ENCODE measurements around the gene CGRRF1.
A peak's percentile ranks its signal among the peaks of the same experiment; 100 is the strongest.

Gene CGRRF1

GRCh38 chr14:54489731-54490444, 19.8 kb upstream of the CGRRF1 start:
- no peak for DNase-seq (ENCODE audit: low read depth)

GRCh38 chr14:54490445-54491175, 19.1 kb upstream of the CGRRF1 start:
- DNase-seq (ENCODE audit: low read depth) = no peak

GRCh38 chr14:54493293-54493692, 16.4 kb upstream of the CGRRF1 start:
- DNase-seq (ENCODE audit: low read depth) = no peak

GRCh38 chr14:54497224-54497623, 12.5 kb upstream of the CGRRF1 start:
- DNase-seq (ENCODE audit: low read depth) = no peak

GRCh38 chr14:54498095-54498531, 11.6 kb upstream of the CGRRF1 start:
- no peak for DNase-seq (ENCODE audit: low read depth)

GRCh38 chr14:54498579-54498978, 11.1 kb upstream of the CGRRF1 start:
- no peak for DNase-seq (ENCODE audit: low read depth)

- DNase-seq (ENCODE audit: low read depth) = no peak
These were observed 9.0 kb upstream of the CGRRF1 start for GRCh38 chr14:54500744-54501143.

- DNase-seq (ENCODE audit: low read depth) = no peak
These were observed 8.2 kb upstream of the CGRRF1 start for GRCh38 chr14:54501480-54501879.

GRCh38 chr14:54502602-54503001, 7.1 kb upstream of the CGRRF1 start:
- DNase-seq (ENCODE audit: low read depth) = peak; percentile 50

GRCh38 chr14:54503486-54503885, 6.2 kb upstream of the CGRRF1 start:
- no peak for DNase-seq (ENCODE audit: low read depth)

- no peak for DNase-seq (ENCODE audit: low read depth)
These were observed 2.7 kb downstream of the CGRRF1 start for GRCh38 chr14:54512393-54512792.

- no peak for DNase-seq (ENCODE audit: low read depth)
These were observed 6.0 kb downstream of the CGRRF1 start for GRCh38 chr14:54515670-54516069.

- no peak for DNase-seq (ENCODE audit: low read depth)
These were observed 7.0 kb downstream of the CGRRF1 start for GRCh38 chr14:54516709-54517108.

- no peak for DNase-seq (ENCODE audit: low read depth)
These were observed 14.7 kb downstream of the CGRRF1 start for GRCh38 chr14:54524410-54524809.

GRCh38 chr14:54528973-54529372, 19.3 kb downstream of the CGRRF1 start:
- no peak for DNase-seq (ENCODE audit: low read depth)

- no peak for DNase-seq (ENCODE audit: low read depth)
These were observed 20.1 kb downstream of the CGRRF1 start for GRCh38 chr14:54529811-54530210.

- DNase-seq (ENCODE audit: low read depth) = no peak
These were observed 22.7 kb downstream of the CGRRF1 start for GRCh38 chr14:54532111-54533012.

GRCh38 chr14:54533100-54533499, 23.4 kb downstream of the CGRRF1 start:
- DNase-seq (ENCODE audit: low read depth) = no peak

- no peak for DNase-seq (ENCODE audit: low read depth)
These were observed 25.4 kb downstream of the CGRRF1 start for GRCh38 chr14:54535126-54535525.

GRCh38 chr14:54535646-54536045, 25.9 kb downstream of the CGRRF1 start:
- no peak for DNase-seq (ENCODE audit: low read depth)

GRCh38 chr14:54537651-54538050, 27.9 kb downstream of the CGRRF1 start:
- DNase-seq (ENCODE audit: low read depth) = no peak

GRCh38 chr14:54538055-54538454, 28.3 kb downstream of the CGRRF1 start:
- DNase-seq (ENCODE audit: low read depth) = no peak

- DNase-seq (ENCODE audit: low read depth) = no peak
These were observed 37.9 kb downstream of the CGRRF1 start for GRCh38 chr14:54547583-54547982.
